Measurements from ENCODE around the gene HYAL3. TPM values are rescaled to one million over a fixed set of nuclear protein-coding genes. Genes with fewer than 3 reads are reported as not detected.
A peak's percentile ranks its signal among the peaks of the same experiment; 100 is the strongest.
"Not testable (repeated sequence)": the region's sequence is repeated elsewhere in the genome, so short reads cannot be mapped to it uniquely, and the experiment has no call there.

Gene HYAL3
- total and polyA plus RNA-seq, 10 donors, result 0.73 to 3.8 (median 2.5) TPM

- DNase-seq, result peak; percentile 68
- intact Hi-C loops (cut with DNase I; ENCODE audit: low total_unique reads), result no loop called here
- 93 to 99% (median 96%) methylated on average over 6 of the region's 6 CpGs for WGBS, 5 donors
- TF ChIP-seq POLR2A (IDR thresholded peaks at IDR 0.05), result no peak
- no peak for TF ChIP-seq CTCF (IDR thresholded peaks at IDR 0.05 in 8 of 11, conservative IDR thresholded peaks at IDR 0.05 in 3 of 11)
- no peak for TF ChIP-seq POLR2AphosphoS5 (IDR thresholded peaks at IDR 0.05)
- H3K36me3 ChIP-seq, result peaks cover 0 to 48% (median 40%) of the 10 kb centered on the region in 6 donors
- no peak overlapping the region for H3K4me3 ChIP-seq
- no peak overlapping the region for H3K27ac ChIP-seq
- no peaks in the 10 kb centered on the region for H3K27me3 ChIP-seq (replicated peaks in 1 of 7)
- peaks cover 13 to 33% (median 24%) of the 10 kb centered on the region in 6 donors for H3K4me1 ChIP-seq
- H3K9me3 ChIP-seq, result no peaks in the 10 kb centered on the region
These were observed 10.1 kb downstream of the HYAL3 start for GRCh38 chr3:50289130-50289529.

DNA sequence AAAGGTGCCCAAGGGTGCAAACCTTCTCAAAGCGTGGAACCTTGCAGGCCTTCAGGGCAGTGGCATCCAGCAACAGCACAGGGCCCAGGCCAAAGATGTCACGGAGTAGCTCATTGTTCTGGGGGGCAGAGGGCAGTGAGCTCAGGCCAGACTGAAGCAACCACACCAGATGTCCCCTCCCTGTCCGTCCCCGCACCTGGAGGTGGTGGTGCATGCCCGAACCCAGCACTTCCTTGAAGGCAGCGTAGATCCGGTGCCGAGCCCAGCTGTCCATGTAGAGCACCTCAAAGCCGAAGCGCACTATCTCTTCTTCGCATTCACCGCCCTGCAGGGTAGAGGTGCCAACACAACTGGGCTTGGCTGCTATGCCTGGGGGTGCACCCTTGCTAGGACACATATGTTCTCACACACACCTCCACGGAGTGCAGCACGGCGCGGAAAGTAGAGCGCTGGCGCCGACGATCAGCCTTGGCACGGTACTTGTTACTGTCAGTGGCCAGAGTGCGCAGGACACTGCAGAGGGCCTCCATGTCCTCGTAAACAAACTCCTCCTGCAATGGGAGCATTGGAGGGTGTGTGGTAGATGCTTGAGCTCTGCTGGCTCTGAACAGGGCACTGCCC lies 10.7 kb downstream of the HYAL3 start:
- intact Hi-C loops (cut with DNase I; ENCODE audit: low total_unique reads), result no loop called here
- peaks cover 0 to 48% (median 40%) of the 10 kb centered on the region in 6 donors for H3K36me3 ChIP-seq
- WGBS, 5 donors, result 92 to 98% (median 95%) methylated on average over 23 of the region's 23 CpGs
- no peaks in the 10 kb centered on the region for H3K27me3 ChIP-seq (replicated peaks in 1 of 7)
- no peak overlapping the region for H3K4me3 ChIP-seq
- peaks cover 13 to 33% (median 24%) of the 10 kb centered on the region in 6 donors for H3K4me1 ChIP-seq
- DNase-seq, result peak; percentile 67
- TF ChIP-seq POLR2A (IDR thresholded peaks at IDR 0.05) (no peak), CTCF (IDR thresholded peaks at IDR 0.05 in 8 of 11, conservative IDR thresholded peaks at IDR 0.05 in 3 of 11) (no peak), POLR2AphosphoS5 (IDR thresholded peaks at IDR 0.05) (no peak)
- no peaks in the 10 kb centered on the region for H3K9me3 ChIP-seq
- H3K27ac ChIP-seq, result no peak overlapping the region

DNA sequence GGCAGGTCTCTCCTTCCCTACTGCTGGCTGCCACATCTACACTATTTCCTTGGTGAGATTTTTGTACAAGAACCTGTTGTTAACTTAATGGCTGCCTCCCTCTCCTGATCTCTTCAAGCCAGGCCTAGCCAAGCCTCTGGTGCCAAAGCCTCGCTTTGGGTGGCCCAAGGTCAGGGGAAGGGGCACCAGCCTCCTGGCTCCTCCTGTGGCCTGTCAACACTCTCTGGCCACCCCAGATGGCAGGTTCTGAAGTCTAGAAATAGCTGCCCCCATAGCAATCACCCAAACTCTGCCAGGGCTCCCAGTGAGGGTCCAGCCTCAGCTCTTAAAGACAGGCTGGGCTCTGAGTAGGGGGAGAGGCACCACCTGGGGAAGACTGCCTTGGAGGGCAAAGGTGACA lies 11.9 kb downstream of the HYAL3 start:
- Histone ChIP-seq H3K36me3 (peaks cover 0 to 48% (median 40%) of the 10 kb centered on the region in 6 donors), H3K27me3 (replicated peaks in 1 of 7) (no peaks in the 10 kb centered on the region), H3K4me1 (peaks cover 9 to 24% (median 14%) of the 10 kb centered on the region in 6 donors), H3K9me3 (no peaks in the 10 kb centered on the region), H3K4me3 (no peak overlapping the region), H3K27ac (no peak overlapping the region)
- WGBS, 5 donors, result 83 to 95% (median 88%) methylated on average over 1 of the region's 1 CpG
- TF ChIP-seq POLR2A (IDR thresholded peaks at IDR 0.05) (no peak), CTCF (IDR thresholded peaks at IDR 0.05 in 8 of 11, conservative IDR thresholded peaks at IDR 0.05 in 3 of 11) (no peak), POLR2AphosphoS5 (IDR thresholded peaks at IDR 0.05) (no peak)
- no peak for DNase-seq
- intact Hi-C loops (cut with DNase I; ENCODE audit: low total_unique reads), result no loop called here

DNA sequence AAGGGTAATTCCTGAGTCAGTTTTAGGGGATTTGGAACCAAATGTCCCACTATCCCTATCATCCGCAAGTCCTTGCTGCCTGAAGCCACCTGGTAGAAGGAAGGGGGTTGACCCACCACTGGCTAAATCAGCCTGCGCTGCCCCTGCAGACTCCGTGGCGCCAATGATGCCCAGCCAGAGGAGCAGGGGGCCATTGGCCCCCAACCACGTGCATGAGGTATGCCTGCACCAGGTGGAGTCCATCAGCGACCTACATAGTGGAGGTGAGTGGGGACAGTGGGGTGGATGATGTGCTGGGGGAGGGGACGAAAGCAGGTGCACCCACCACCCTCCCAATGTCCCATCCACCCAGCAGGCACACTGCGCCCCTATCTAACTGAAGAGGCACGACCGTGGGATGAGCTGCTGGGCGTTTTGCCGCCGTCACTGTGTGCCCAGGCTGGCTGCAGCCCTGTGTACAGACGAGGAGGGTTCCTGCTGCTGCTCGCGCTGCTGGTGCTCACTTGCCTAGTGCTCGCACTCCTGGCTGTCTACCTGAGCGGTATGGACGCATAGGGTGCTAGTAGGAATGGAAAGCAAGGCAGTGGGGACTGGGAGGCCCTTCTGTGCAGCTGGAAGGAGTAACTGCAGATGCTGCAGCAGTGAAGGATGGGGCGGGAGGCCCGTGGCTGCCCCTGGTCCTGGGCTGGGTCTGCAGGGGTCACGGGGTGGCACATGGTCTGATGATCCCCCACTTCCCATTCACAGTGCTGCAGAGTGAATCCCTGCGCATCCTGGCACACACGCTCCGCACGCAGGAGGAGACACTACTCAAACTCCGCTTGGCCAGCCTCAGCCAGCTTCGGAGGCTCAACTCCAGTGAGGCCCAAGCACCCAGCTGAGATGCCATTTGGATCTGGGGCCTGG lies 12.6 kb downstream of the HYAL3 start:
- DNase-seq, result peak; percentile 68
- H3K27ac ChIP-seq, result no peak overlapping the region

GRCh38 chr3:50284121-50284520 lies 15.1 kb downstream of the HYAL3 start:
- DNase-seq; intact Hi-C loops (cut with DNase I; ENCODE audit: low total_unique reads); H3K4me1 ChIP-seq; H3K4me3 ChIP-seq; H3K9me3 ChIP-seq; H3K27ac ChIP-seq; H3K27me3 ChIP-seq (replicated peaks in 1 of 7): not testable (repeated sequence)
- peaks cover 0 to 33% (median 28%) of the 10 kb centered on the region in 6 donors for H3K36me3 ChIP-seq
- WGBS, 5 donors, result 85 to 95% (median 90%) methylated on average over 6 of the region's 6 CpGs

More for the DNA sequence above, 12.6 kb downstream of the HYAL3 start:
- TF ChIP-seq POLR2AphosphoS5 (IDR thresholded peaks at IDR 0.05) (peak in 2 of 3 donors; percentile 7 to 36), POLR2A (IDR thresholded peaks at IDR 0.05) (no peak)
- intact Hi-C loops (cut with DNase I; ENCODE audit: low total_unique reads), result no loop called here
- 85 to 96% (median 92%) methylated on average over 17 to 28 of the region's 28 CpGs for WGBS, 5 donors
- Histone ChIP-seq H3K4me1 (peaks cover 7 to 18% (median 11%) of the 10 kb centered on the region in 6 donors), H3K4me3 (no peak overlapping the region), H3K9me3 (no peaks in the 10 kb centered on the region), H3K36me3 (peaks cover 0 to 48% (median 40%) of the 10 kb centered on the region in 6 donors), H3K27me3 (replicated peaks in 1 of 7) (no peaks in the 10 kb centered on the region)
